Measurements from ENCODE around the gene MYCBP2. TPM values are rescaled to one million over a fixed set of nuclear protein-coding genes. Genes with fewer than 3 reads are reported as not detected.

Gene MYCBP2
- total and polyA plus RNA-seq, 10 donors = 55.2 to 251 (median 200) TPM

DNA sequence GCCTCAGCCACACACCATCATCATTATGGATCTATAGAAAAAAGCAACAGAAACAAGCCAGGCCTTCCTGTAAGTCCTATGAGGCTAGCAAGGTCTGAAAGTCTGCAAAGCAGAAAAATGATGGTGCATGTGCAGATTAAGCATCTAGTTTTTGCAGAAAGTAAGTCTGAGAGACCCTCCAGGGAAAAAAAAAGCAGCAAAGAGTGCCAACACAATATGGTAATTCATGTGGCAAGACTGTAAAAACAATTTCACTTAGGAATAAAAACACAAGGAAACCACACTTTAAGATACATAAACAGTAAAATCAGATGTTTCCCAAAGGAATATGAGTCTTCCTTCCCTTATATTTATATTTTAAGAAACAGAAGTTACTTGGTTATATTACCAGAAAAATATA is 187.6 kb downstream of the MYCBP2 start:
- no peak overlapping the region for H3K27ac ChIP-seq
- no peak overlapping the region for H3K4me3 ChIP-seq
- H3K27me3 ChIP-seq (replicated peaks in 1 of 7) = no peaks in the 10 kb centered on the region
- intact Hi-C loops (cut with DNase I; ENCODE audit: low total_unique reads) = no loop called here
- H3K4me1 ChIP-seq = no peaks in the 10 kb centered on the region
- H3K36me3 ChIP-seq = peaks cover 0 to 100% (median 65%) of the 10 kb centered on the region in 6 donors
- H3K9me3 ChIP-seq = no peaks in the 10 kb centered on the region
- TF ChIP-seq POLR2A (IDR thresholded peaks at IDR 0.05) (no peak), POLR2AphosphoS5 (IDR thresholded peaks at IDR 0.05) (no peak)
- TF ChIP-seq, protein P1, sequence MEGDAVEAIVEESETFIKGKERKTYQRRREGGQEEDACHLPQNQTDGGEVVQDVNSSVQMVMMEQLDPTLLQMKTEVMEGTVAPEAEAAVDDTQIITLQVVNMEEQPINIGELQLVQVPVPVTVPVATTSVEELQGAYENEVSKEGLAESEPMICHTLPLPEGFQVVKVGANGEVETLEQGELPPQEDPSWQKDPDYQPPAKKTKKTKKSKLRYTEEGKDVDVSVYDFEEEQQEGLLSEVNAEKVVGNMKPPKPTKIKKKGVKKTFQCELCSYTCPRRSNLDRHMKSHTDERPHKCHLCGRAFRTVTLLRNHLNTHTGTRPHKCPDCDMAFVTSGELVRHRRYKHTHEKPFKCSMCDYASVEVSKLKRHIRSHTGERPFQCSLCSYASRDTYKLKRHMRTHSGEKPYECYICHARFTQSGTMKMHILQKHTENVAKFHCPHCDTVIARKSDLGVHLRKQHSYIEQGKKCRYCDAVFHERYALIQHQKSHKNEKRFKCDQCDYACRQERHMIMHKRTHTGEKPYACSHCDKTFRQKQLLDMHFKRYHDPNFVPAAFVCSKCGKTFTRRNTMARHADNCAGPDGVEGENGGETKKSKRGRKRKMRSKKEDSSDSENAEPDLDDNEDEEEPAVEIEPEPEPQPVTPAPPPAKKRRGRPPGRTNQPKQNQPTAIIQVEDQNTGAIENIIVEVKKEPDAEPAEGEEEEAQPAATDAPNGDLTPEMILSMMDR (IDR thresholded peaks at IDR 0.05 in 8 of 11, conservative IDR thresholded peaks at IDR 0.05 in 3 of 11) = no peak
- no peak for DNase-seq

DNA sequence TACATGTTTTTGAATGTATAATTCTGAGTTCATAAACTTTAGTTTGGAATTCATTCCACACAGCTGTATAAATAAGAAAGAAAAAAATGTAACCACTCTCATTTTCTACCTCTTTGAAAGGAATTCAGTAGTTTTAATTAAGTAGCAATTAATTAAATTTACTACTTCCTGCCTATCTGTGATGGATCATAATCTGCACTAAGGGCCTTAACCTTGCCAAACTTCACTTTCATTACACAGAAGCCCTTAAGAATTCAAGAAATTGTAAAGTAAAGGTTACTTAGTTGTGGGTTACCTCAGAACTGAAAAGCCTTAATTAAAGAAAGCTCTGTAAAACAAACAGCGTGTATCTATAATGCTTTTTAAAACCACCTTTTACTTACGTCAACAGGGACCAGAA is 188.1 kb downstream of the MYCBP2 start:
- DNase-seq = no peak
- intact Hi-C loops (cut with DNase I; ENCODE audit: low total_unique reads) = no loop called here
- H3K4me3 ChIP-seq = no peak overlapping the region
- H3K27ac ChIP-seq = no peak overlapping the region
- no peaks in the 10 kb centered on the region for H3K27me3 ChIP-seq (replicated peaks in 1 of 7)
- peaks cover 0 to 100% (median 63%) of the 10 kb centered on the region in 6 donors for H3K36me3 ChIP-seq
- TF ChIP-seq POLR2A (IDR thresholded peaks at IDR 0.05) (no peak), POLR2AphosphoS5 (IDR thresholded peaks at IDR 0.05) (no peak)
- TF ChIP-seq, protein P1 (IDR thresholded peaks at IDR 0.05 in 8 of 11, conservative IDR thresholded peaks at IDR 0.05 in 3 of 11) = no peak
- no peaks in the 10 kb centered on the region for H3K9me3 ChIP-seq
- WGBS, 5 donors = 88 to 97% (median 93%) methylated on average over 2 of the region's 2 CpGs
- H3K4me1 ChIP-seq = no peaks in the 10 kb centered on the region

DNA sequence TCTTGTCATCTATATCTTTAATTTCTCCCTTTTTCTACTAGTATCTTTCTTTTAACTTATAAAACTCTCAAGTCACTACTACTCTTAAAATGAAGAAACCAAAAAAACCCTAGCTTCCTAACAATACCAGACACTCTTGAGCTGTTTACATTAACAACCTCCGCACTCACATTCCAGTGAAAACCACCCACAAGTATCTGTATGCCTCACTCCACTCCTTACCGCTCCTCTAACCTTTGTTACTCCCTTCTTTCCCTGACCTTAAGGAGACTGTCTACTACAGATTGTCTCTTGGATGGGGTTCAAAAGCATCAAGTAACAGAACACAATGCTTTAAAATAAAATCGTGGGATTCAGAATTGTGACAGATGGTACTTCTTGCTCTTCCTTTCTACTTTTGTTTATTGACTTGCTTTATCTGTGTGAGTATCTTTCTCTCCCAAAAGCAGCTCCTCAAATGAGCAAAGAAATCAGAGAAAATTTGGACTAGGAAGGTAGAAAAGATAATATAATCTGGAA is 189.9 kb downstream of the MYCBP2 start:
- peaks cover 0 to 100% (median 49%) of the 10 kb centered on the region in 6 donors for H3K36me3 ChIP-seq
- no peak for DNase-seq
- no peaks in the 10 kb centered on the region for H3K27me3 ChIP-seq (replicated peaks in 1 of 7)
- TF ChIP-seq POLR2AphosphoS5 (IDR thresholded peaks at IDR 0.05) (no peak), POLR2A (IDR thresholded peaks at IDR 0.05) (no peak)
- TF ChIP-seq, protein P1 (IDR thresholded peaks at IDR 0.05 in 8 of 11, conservative IDR thresholded peaks at IDR 0.05 in 3 of 11) = no peak
- no peak overlapping the region for H3K27ac ChIP-seq
- H3K4me3 ChIP-seq = no peak overlapping the region
- no peaks in the 10 kb centered on the region for H3K9me3 ChIP-seq
- H3K4me1 ChIP-seq = no peaks in the 10 kb centered on the region
- intact Hi-C loops (cut with DNase I; ENCODE audit: low total_unique reads) = no loop called here
- WGBS, 5 donors = 79 to 89% (median 85%) methylated on average over 3 of the region's 3 CpGs

DNA sequence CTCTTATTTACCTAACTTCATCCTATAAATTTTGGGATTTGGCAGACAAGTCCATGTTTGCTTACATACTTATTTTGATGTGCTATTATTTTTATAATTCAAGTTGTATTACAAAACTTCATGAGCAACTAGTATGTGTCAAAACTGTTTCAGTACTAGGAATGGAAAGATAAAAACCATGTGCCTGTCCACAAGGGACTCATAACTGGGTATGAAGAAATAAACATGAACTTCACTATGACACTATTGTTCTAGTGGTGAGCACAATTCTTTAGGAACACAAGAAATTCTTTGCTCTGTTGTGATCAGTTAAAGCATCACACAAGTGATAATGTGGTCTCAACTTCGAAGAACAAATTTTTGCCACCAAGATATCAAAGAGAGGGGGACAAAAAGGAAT is 202.5 kb downstream of the MYCBP2 start:
- intact Hi-C loops (cut with DNase I; ENCODE audit: low total_unique reads) = no loop called here
- Histone ChIP-seq H3K9me3 (no peaks in the 10 kb centered on the region), H3K27me3 (replicated peaks in 1 of 7) (no peaks in the 10 kb centered on the region), H3K4me1 (no peaks in the 10 kb centered on the region), H3K36me3 (peaks cover 0 to 96% (median 50%) of the 10 kb centered on the region in 6 donors), H3K4me3 (no peak overlapping the region), H3K27ac (no peak overlapping the region)
- WGBS, 5 donors = 95 to 100% (median 97%) methylated on average over 1 of the region's 1 CpG
- no peak for TF ChIP-seq POLR2A (IDR thresholded peaks at IDR 0.05)
- TF ChIP-seq, protein P1 (IDR thresholded peaks at IDR 0.05 in 8 of 11, conservative IDR thresholded peaks at IDR 0.05 in 3 of 11) = no peak
- no peak for TF ChIP-seq POLR2AphosphoS5 (IDR thresholded peaks at IDR 0.05)
- no peak for DNase-seq
